GM18502 (cell line): ENCODE measurements around the gene GOLGA6C.
"Not testable (repeated sequence)": the region's sequence is repeated elsewhere in the genome, so short reads cannot be mapped to it uniquely, and the experiment has no call there.

Experiments
- ATAC-seq: cut with Tn5 transposase; IDR thresholded peaks from one replicate; pipeline ENCODE4 v1.9.1; 2021; ENCODE audit warnings: mild to moderate bottlenecking; ENCODE audit not compliant: unreplicated experiment, poor library complexity

Gene GOLGA6C

GRCh38 chr15:75245741-75246140 lies 12.4 kb upstream of the GOLGA6C start:
- ATAC-seq = not testable (repeated sequence)

DNA sequence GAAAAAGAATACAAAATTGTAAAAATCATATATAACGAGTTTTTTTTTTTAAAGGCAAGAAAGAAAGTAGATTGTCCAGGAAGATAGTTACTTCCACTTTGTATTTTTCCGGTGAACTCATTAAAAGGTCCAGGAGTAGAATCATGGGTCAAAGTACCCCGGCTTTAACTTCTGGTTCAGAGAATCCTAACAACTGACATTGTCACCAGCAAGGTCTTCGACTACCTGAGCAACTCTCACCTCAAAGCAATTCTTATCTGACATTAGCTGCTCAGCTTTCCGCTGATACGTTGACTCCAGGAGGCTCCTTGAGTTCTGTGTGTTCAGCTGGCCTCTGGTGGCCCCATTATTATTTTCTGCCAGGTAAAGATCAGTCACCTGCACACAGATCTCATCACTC lies 9.1 kb upstream of the GOLGA6C start:
- not testable (repeated sequence) for ATAC-seq

DNA sequence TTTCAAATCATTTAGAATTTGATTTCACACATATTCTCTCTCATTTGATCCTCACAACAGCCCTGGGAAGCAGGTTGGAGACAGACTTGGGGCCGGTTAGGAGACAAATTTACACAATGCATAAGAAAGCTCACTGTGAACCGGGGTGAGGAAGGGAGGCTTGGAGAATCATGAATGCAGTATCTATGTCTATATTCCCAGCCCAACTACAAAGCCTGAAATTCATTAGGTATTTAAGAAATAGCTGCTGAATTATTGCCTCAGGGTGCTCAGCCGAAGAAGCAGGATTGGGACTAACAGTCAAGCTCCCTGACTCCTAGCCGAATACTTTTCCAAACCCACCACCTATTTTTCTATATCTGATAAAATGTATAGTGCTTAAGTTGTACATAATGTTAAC lies 8.4 kb upstream of the GOLGA6C start:
- no peak for ATAC-seq

- ATAC-seq = not testable (repeated sequence)
Observed at GRCh38 chr15:75251343-75251742, 6.8 kb upstream of the GOLGA6C start.

DNA sequence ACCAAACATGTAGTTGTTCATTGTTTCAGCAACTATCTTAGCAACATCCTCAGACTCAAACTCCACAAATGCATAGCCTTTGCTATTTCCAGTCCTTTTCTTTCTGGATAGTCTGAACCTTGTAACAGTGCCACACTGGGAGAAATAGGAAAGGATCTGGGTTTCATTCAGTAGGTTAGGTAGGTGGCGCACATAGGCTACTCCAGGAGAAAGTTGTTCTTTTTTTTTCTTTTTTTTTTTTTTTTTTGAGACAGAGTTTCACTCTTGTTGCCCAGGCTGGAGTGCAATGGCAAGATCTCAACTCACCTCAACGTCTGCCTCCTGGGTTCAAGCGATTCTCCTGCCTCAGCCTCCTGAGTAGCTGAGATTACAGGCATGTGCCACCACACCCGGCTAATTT lies 5.8 kb upstream of the GOLGA6C start:
- ATAC-seq = not testable (repeated sequence)

- ATAC-seq = not testable (repeated sequence)
Observed at GRCh38 chr15:75258620-75259343, 648 bp downstream of the GOLGA6C start.

GRCh38 chr15:75259873-75260272 lies 1.7 kb downstream of the GOLGA6C start:
- ATAC-seq = not testable (repeated sequence)

DNA sequence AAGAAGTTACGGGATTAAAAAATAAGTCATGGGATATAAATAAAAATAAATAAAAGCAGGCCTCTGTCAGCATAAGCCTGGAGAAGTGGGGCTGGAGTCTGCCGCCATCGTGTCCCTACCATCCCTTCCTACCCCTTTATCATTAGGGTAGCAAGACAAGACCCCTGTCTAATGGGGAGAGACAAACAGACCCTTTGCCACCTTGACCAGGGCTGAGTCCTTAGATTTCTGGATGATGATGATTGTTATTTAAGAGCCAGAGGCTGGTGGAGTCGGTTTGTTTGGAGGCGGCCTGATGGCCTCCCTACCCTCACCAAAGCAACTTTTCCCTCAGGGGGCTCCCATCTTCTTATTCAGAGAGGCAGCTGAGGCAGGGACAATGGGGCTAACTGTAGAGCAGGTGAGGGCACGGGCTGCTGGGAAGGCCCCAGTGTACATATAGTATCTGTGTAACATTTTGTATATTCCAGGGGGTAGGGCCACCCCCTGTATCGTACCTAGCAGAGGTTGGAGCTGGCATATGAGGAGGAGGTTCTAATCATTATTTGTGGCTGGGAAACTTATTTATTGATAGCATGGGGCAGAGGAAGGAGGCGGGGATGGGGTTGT lies 15.7 kb downstream of the GOLGA6C start:
- ATAC-seq = not testable (repeated sequence)

DNA sequence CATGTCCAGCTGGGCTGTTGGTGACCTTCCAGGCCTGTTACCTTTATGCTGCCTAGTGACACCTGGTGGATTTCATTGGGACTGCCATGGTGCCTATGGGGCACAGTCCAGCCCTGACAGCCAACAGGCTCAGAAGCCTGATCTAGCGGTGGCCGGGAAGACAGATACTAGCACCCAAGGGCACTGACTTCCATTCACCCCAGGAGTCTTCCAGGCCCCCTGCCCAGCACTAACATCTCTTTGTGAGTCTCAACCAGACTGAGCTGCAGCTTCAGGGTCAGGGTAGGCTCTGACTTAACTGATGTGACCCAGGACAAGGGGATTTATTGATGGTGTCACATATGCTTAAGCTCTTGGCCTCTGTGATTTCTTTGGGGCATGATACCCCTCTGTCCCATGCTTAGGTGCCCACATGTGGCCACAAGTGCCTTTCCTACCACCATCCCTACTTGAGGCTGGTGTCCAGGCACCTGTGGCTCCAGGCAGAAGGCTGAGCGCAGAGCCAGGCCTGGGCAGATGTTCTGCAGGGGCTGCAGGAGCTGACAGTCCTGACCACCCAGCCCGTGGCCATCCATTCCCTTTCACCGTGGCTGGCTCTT lies 16.5 kb downstream of the GOLGA6C start:
- ATAC-seq = peak; percentile 79

GRCh38 chr15:75275617-75276016 lies 17.5 kb downstream of the GOLGA6C start:
- not testable (repeated sequence) for ATAC-seq

GRCh38 chr15:75278497-75278896 lies 20.4 kb downstream of the GOLGA6C start:
- ATAC-seq = not testable (repeated sequence)

- not testable (repeated sequence) for ATAC-seq
Observed at GRCh38 chr15:75282572-75282971, 24.4 kb downstream of the GOLGA6C start, which contains the start of gene GOLGA6D. Gene GOLGA6D (plus strand): TSS chr15:75282835. CDS start chr15:75282876, 41 bp downstream.

- ATAC-seq = not testable (repeated sequence)
Observed at GRCh38 chr15:75284152-75284551, 26.0 kb downstream of the GOLGA6C start.

GRCh38 chr15:75293660-75294059 lies 35.5 kb downstream of the GOLGA6C start:
- not testable (repeated sequence) for ATAC-seq

- ATAC-seq = peak; percentile 54
Observed at GRCh38 chr15:75298541-75299310, 40.6 kb downstream of the GOLGA6C start.

DNA sequence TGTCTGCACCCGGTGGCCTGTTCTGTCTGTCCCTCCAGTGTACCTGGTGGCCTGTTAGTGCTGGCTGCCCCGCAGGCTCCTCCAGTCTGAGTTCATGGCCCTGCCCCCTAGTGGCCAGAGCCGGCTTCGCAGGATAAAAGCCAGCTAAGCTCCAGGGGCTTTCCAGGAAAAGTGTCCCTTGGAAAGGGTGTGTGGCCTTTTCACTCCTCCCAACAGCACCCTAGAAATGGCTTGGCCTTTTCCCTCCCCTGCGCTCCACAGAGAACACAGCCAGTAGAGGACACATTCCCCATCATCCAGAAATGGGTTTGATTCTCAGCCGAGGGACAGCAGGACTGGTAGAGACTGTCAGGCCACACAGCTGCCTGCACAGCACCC lies 41.2 kb downstream of the GOLGA6C start:
- peak; percentile 54 for ATAC-seq

GRCh38 chr15:75300026-75300425 lies 41.9 kb downstream of the GOLGA6C start:
- ATAC-seq = not testable (repeated sequence)

- ATAC-seq = no peak
Observed at GRCh38 chr15:75302318-75302717, 44.2 kb downstream of the GOLGA6C start.

DNA sequence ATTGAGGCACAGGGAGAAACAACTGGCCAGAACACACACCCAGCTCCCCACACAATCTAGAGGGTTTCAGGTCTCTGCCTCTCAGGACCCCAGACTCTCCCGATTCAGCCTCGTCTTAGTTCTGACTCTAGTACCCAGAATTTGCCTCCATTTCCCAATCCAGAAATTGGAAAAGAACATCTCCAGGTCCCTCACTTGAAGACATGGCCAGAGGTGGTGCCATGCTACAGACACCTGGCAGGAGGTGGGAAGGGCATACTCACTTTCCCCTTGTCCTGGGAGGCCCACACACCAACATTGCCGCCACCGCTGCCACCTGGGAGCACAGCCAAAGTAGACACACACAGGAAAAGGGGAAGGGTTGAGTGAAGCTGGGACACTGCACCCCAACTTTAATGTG lies 44.6 kb downstream of the GOLGA6C start:
- not testable (repeated sequence) for ATAC-seq

DNA sequence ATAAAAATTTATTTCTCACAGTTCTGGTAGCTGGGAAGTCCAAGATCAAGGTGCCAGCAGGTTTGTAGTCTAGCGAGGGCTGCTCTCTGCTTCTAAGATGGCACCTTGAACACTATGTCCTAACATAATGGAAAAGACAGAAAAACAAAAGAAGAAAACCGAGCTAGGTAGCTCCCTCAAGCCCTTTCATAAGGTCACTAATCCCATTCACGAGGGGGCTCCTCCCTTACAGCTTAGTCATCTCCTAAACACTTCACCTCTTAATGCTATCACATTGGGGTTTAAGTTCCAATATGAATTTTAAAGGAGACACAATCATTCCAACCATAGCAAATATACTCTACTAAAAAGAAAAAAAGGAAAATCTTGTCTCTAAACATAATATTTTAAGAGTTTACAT lies 48.1 kb downstream of the GOLGA6C start:
- ATAC-seq = no peak
